ENCODE results near the gene SFMBT2.

SFMBT2 gene

DNA sequence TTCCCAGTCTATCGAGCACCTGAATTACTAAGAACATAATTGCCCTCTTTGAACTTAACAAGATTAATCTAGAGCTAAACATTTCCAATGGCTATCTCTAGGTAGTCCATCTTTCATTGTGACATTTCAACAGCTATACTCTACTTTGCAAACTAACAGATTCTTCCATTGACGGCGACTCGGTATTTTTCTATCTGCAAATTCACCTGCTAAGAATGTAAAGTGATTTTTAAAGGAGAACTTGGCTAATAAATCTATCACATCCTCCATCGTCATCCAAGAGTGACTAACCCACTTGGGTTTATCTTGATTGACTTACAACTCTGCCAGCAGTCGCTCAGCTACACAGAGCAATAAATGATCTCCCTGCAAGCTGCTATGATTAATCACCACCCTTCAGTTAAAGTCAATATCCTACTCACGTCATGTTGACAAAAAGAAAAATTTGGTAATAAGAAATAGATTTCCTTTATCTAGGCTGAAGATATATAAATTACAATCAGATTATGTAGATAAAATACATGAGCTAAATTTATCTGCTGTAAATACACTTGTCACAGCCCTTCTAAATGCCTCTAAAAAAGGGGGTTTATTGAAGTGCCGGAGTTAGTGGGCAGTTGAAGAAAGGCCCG is 99.5 kb downstream of the SFMBT2 start:
- peaks cover 9% of the 10 kb centered on the region; the same call in 1 of the 2 replicates for H4K20me1 ChIP-seq (ENCODE audit: insufficient read depth)
- H2AFZ ChIP-seq (ENCODE audit: low read depth) = no peak overlapping the region
- no peaks in the 10 kb centered on the region for H3K36me3 ChIP-seq (ENCODE audit: insufficient read depth)
- H3K4me2 ChIP-seq = no peak overlapping the region
- H3K4me1 ChIP-seq (ENCODE audit: low read depth, poor library complexity, severe bottlenecking) = peaks cover 10% of the 10 kb centered on the region
- H3K79me2 ChIP-seq (ENCODE audit: insufficient read depth, low read depth) = peaks cover 92% of the 10 kb centered on the region
- H3K4me3 ChIP-seq (IDR thresholded peaks at IDR 0.05; ENCODE audit: insufficient read depth, low read depth, low read length) = no peak overlapping the region
- no peaks in the 10 kb centered on the region for H3K27me3 ChIP-seq (ENCODE audit: insufficient read depth, low read depth)
- TF ChIP-seq, protein P1, sequence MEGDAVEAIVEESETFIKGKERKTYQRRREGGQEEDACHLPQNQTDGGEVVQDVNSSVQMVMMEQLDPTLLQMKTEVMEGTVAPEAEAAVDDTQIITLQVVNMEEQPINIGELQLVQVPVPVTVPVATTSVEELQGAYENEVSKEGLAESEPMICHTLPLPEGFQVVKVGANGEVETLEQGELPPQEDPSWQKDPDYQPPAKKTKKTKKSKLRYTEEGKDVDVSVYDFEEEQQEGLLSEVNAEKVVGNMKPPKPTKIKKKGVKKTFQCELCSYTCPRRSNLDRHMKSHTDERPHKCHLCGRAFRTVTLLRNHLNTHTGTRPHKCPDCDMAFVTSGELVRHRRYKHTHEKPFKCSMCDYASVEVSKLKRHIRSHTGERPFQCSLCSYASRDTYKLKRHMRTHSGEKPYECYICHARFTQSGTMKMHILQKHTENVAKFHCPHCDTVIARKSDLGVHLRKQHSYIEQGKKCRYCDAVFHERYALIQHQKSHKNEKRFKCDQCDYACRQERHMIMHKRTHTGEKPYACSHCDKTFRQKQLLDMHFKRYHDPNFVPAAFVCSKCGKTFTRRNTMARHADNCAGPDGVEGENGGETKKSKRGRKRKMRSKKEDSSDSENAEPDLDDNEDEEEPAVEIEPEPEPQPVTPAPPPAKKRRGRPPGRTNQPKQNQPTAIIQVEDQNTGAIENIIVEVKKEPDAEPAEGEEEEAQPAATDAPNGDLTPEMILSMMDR (conservative IDR thresholded peaks at IDR 0.05; ENCODE audit: low read depth, low read length) = no peak
- H3K9ac ChIP-seq = no peak overlapping the region
- no peak overlapping the region for H3K27ac ChIP-seq

DNA sequence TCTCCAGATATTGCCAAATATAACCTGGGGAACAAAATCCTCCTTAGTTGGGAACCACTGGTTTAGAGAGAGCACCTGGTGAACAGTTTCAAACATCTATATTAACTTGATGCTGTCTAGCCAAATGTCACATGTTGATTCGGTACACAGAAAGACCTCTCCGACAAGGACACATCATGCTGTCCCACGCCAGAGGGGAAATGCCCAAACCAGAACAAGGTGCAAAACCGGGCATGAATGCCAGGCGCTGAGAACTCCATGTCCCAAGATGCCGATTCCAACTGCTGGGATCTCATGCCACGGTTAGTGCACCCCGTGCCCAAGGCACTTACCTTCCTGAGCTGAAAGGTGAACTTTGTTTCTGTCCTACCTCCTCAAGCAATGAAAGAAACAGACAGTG is 100.8 kb downstream of the SFMBT2 start:
- peaks cover 6% of the 10 kb centered on the region for H3K4me1 ChIP-seq (ENCODE audit: low read depth, poor library complexity, severe bottlenecking)
- no peak overlapping the region for H2AFZ ChIP-seq (ENCODE audit: low read depth)
- H3K9ac ChIP-seq = no peak overlapping the region
- H3K4me2 ChIP-seq = no peak overlapping the region
- TF ChIP-seq, protein P1 (conservative IDR thresholded peaks at IDR 0.05; ENCODE audit: low read depth, low read length) = no peak
- no peaks in the 10 kb centered on the region; the same call in 1 of the 2 replicates for H4K20me1 ChIP-seq (ENCODE audit: insufficient read depth)
- H3K4me3 ChIP-seq (IDR thresholded peaks at IDR 0.05; ENCODE audit: insufficient read depth, low read depth, low read length) = no peak overlapping the region
- no peaks in the 10 kb centered on the region for H3K36me3 ChIP-seq (ENCODE audit: insufficient read depth)
- no peaks in the 10 kb centered on the region for H3K27me3 ChIP-seq (ENCODE audit: insufficient read depth, low read depth)
- H3K79me2 ChIP-seq (ENCODE audit: insufficient read depth, low read depth) = peaks cover 93% of the 10 kb centered on the region
- H3K27ac ChIP-seq = no peak overlapping the region

DNA sequence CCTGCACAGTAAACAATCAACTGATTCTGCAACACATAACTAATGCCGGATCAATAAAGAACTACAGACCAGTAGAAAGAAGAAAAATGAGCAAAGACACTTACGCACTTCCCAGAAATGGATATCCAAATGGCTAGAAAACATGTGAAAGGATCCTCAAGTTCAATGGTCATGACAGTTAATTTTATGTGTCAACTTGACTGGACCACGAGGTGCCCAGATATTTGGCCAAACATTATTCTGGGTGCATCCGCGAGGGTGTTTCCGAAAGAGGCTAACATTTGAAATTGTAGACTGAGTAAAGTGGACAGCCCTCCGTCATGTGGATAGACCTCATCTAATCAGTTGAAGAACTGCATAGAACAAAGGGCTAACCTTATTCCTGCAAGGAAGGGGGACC is 102.0 kb downstream of the SFMBT2 start:
- Histone ChIP-seq H3K27me3 (ENCODE audit: insufficient read depth, low read depth) (no peaks in the 10 kb centered on the region), H3K4me3 (IDR thresholded peaks at IDR 0.05; ENCODE audit: insufficient read depth, low read depth, low read length) (no peak overlapping the region), H3K79me2 (ENCODE audit: insufficient read depth, low read depth) (peaks cover 93% of the 10 kb centered on the region), H3K27ac (no peak overlapping the region), H4K20me1 (ENCODE audit: insufficient read depth) (no peaks in the 10 kb centered on the region; the same call in 1 of the 2 replicates), H3K36me3 (ENCODE audit: insufficient read depth) (no peaks in the 10 kb centered on the region), H3K4me2 (no peak overlapping the region), H3K4me1 (ENCODE audit: low read depth, poor library complexity, severe bottlenecking) (no peaks in the 10 kb centered on the region), H2AFZ (ENCODE audit: low read depth) (no peak overlapping the region), H3K9ac (no peak overlapping the region)
- TF ChIP-seq, protein P1 (conservative IDR thresholded peaks at IDR 0.05; ENCODE audit: low read depth, low read length) = no peak

DNA sequence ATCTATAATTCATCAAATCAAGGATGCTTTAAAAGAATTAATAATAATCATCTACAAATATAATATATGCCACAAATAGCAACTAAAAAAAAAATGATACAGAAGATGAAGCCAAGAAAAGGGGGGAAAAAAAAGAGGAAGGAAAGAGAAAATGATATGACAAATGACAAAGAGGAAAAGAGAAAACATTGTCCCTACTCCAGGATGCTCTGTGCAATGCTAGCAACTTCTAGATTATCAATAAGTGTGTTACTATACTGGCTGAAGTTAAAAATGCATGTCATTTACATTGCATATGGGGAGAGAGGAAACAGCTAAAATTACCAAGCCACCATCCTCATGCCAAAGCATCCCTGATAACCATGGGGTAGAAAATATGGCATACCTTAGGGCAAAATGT is 104.2 kb downstream of the SFMBT2 start:
- no peak overlapping the region for H2AFZ ChIP-seq (ENCODE audit: low read depth)
- no peak overlapping the region for H3K4me3 ChIP-seq (IDR thresholded peaks at IDR 0.05; ENCODE audit: insufficient read depth, low read depth, low read length)
- peaks cover 95% of the 10 kb centered on the region for H3K79me2 ChIP-seq (ENCODE audit: insufficient read depth, low read depth)
- no peaks in the 10 kb centered on the region for H3K27me3 ChIP-seq (ENCODE audit: insufficient read depth, low read depth)
- peaks cover 3% of the 10 kb centered on the region for H3K4me1 ChIP-seq (ENCODE audit: low read depth, poor library complexity, severe bottlenecking)
- H4K20me1 ChIP-seq (ENCODE audit: insufficient read depth) = peaks cover 7% of the 10 kb centered on the region; the same call in 1 of the 2 replicates
- H3K9ac ChIP-seq = no peak overlapping the region
- TF ChIP-seq, protein P1 (conservative IDR thresholded peaks at IDR 0.05; ENCODE audit: low read depth, low read length) = no peak
- H3K4me2 ChIP-seq = no peak overlapping the region
- no peaks in the 10 kb centered on the region for H3K36me3 ChIP-seq (ENCODE audit: insufficient read depth)
- no peak overlapping the region for H3K27ac ChIP-seq

Measured in KMS-11 (cell line).